Caco-2 (cell line): ENCODE measurements around the gene MT1B. TPM values are rescaled to one million over a fixed set of nuclear protein-coding genes. Genes with fewer than 3 reads are reported as not detected.

Experiments used
- BruUV-seq: library from RNA; stranded (reverse); fragments of 400-500 nt; replicated peaks from 2 replicates; lab custom pipeline; 2021; lab: Mats Ljungman, UMichigan
- CTCF ChIA-PET: fragments of 300-600 bp; sonication (Branson Sonifier 250); formaldehyde crosslinking; loops from one replicate; lab custom pipeline; 2022; ENCODE audit warnings: antibody characterized with exemption; lab: Charles Lee
- POLR2A ChIA-PET: fragments of 300-600 bp; sonication (Branson Sonifier 250); formaldehyde crosslinking; loops from one replicate; lab custom pipeline; 2022; ENCODE audit warnings: antibody characterized with exemption; lab: Charles Lee
- DNase-seq, 2 experiments: peaks; one replicate each; pipeline versions ENCODE4 v3.0.0 to v3.0.0-alpha.2; 2020 to 2022
- H3K27me3 ChIP-seq: replicated peaks from 2 replicates; pipeline ENCODE4 v1.6.0; 2011; ENCODE audit warnings: low read length; ENCODE audit not compliant: control insufficient read depth, insufficient read depth
- H3K36me3 ChIP-seq: 2 replicates; pipeline ENCODE4 v1.5.1; 2011; ENCODE audit warnings: low read length; ENCODE audit not compliant: control insufficient read depth, insufficient read depth
- H3K4me1 ChIP-seq: fragments of 250-450 bp; sonication (Bioruptor Pico); 2 replicates; pipeline ENCODE4 v1.5.1; 2020; ENCODE audit warnings: mild to moderate bottlenecking
- H3K4me3 ChIP-seq: 2 replicates; pipeline ENCODE4 v1.5.1; 2011; ENCODE audit warnings: low read depth, mild to moderate bottlenecking, control low read depth, low read length
- H3K9me3 ChIP-seq: fragments of 250-450 bp; sonication (Bioruptor Pico); 2 replicates; pipeline ENCODE4 v1.5.1; 2020; ENCODE audit warnings: mild to moderate bottlenecking, moderate library complexity
- H3K27ac Mint-ChIP-seq: one replicate; pipeline ENCODE4 v1.8.0; 2022; ENCODE audit warnings: mixed read lengths; ENCODE audit not compliant: unreplicated experiment
- H3K27me3 Mint-ChIP-seq: one replicate; pipeline ENCODE4 v1.8.0; 2022; ENCODE audit warnings: mixed read lengths; ENCODE audit not compliant: insufficient read depth, unreplicated experiment
- H3K36me3 Mint-ChIP-seq: one replicate; pipeline ENCODE4 v1.8.0; 2022; ENCODE audit warnings: mild to moderate bottlenecking, mixed read lengths; ENCODE audit not compliant: insufficient read depth, unreplicated experiment
- H3K4me1 Mint-ChIP-seq: one replicate; pipeline ENCODE4 v1.8.0; 2022; ENCODE audit warnings: low read depth, mixed read lengths; ENCODE audit not compliant: unreplicated experiment
- H3K4me3 Mint-ChIP-seq: one replicate; pipeline ENCODE4 v1.8.0; 2022; ENCODE audit warnings: mild to moderate bottlenecking, moderate library complexity, mixed read lengths; ENCODE audit not compliant: unreplicated experiment
- H3K9me3 Mint-ChIP-seq: one replicate; pipeline ENCODE4 v1.8.0; 2022; ENCODE audit warnings: mixed read lengths; ENCODE audit not compliant: unreplicated experiment
- CTCF ChIP-seq, 2 experiments: fragments of 200-600 bp in 1 of 2; IDR thresholded peaks; 1 replicate in 1 of 2; 2 replicates in 1 of 2; pipeline versions ENCODE4 v1.5.1 to v1.8.0; 2011 to 2022; ENCODE audit warnings: antibody characterized with exemption in 1 of 2, control low read depth in 1 of 2, inconsistent platforms in 1 of 2, low read depth in 1 of 2, low read length in 1 of 2, mild to moderate bottlenecking in 1 of 2, moderate library complexity in 1 of 2; ENCODE audit not compliant: insufficient read depth in 1 of 2, severe bottlenecking in 1 of 2, unreplicated experiment in 1 of 2
- intact Hi-C: fragments of 100-400 bp; cut with micrococcal nuclease; formaldehyde crosslinking; loops from one replicate; pipeline ENCODE4 v1.10.0; 2022; ENCODE audit not compliant: unreplicated experiment
- total RNA-seq: library from RNA; stranded (reverse); gene quantifications from 2 replicates; pipeline ENCODE4 v1.2.3, GENCODE V29; 2022

Gene MT1B
- total RNA-seq, 1 experiment from 2014 or later = not detected

- peaks cover 9% of the 10 kb centered on the region for H3K9me3 ChIP-seq
- Mint-ChIP-seq H3K36me3 (no peaks in the 10 kb centered on the region), H3K27ac (no peak overlapping the region), H3K9me3 (peaks cover 15% of the 10 kb centered on the region), H3K4me1 (peaks cover 4% of the 10 kb centered on the region), H3K27me3 (no peaks in the 10 kb centered on the region), H3K4me3 (no peak overlapping the region)
- no peaks in the 10 kb centered on the region for H3K27me3 ChIP-seq
- no TSS peak for BruUV-seq
- no peaks in the 10 kb centered on the region for H3K4me1 ChIP-seq
- CTCF ChIA-PET = interaction anchor here (0.6 to 3.1 kb wide), 31 partner anchors 16 to 393 kb away, joined by 3 to 95 read pairs (median 5); partner anchors contain the start of genes MT1A, MT1E, MT1F and MT1G
- TF ChIP-seq CTCF (IDR thresholded peaks at IDR 0.05; ENCODE audit: insufficient read depth in 1 of 2, low read depth in 1 of 2, low read length in 1 of 2, severe bottlenecking in 1 of 2, unreplicated experiment in 1 of 2) = no peak
- POLR2A ChIA-PET = interaction anchor here (1.0 to 1.2 kb wide), 2 partner anchors 28 to 98 kb away, joined by 3 read pairs; no protein-coding TSS in a partner anchor
- no peaks in the 10 kb centered on the region for H3K36me3 ChIP-seq
- intact Hi-C loops = loop anchor here (5.0 kb wide), 1 partner anchor 44 kb away; the partner anchor contains the start of gene MT1F
- DNase-seq = no peak
- H3K4me3 ChIP-seq = no peak overlapping the region
Observed at GRCh38 chr16:56701534-56701933, 49.8 kb downstream of the MT1B start.

Other genes with a start within 250 kb of the MT1B start
- 101 and 106 TPM in 2 replicates for gene AMFR, start 226.3 kb upstream of the MT1B start, total RNA-seq
- gene NUDT21, start 200.6 kb upstream of the MT1B start, total RNA-seq = 305 and 311 TPM in 2 replicates
- gene OGFOD1, start 200.3 kb upstream of the MT1B start, total RNA-seq = 75.5 and 79.0 TPM in 2 replicates
- gene BBS2, start 131.9 kb upstream of the MT1B start, total RNA-seq = 25.6 and 27.7 TPM in 2 replicates
- gene MT4, start 86.8 kb upstream of the MT1B start, total RNA-seq = not detected in 2 replicates
- gene MT3, start 62.4 kb upstream of the MT1B start, total RNA-seq = not detected in 2 replicates
- 4.3 and 10.5 TPM in 2 replicates for gene MT2A, start 43.3 kb upstream of the MT1B start, total RNA-seq
- gene MT1E, start 26.1 kb upstream of the MT1B start, total RNA-seq = 0.56 and 2.0 TPM in 2 replicates
- not detected in 2 replicates for gene MT1M, start 19.2 kb upstream of the MT1B start, total RNA-seq
- gene MT1A, start 13.2 kb upstream of the MT1B start, total RNA-seq = 2.0 and 2.5 TPM in 2 replicates
- gene MT1F, start 6.1 kb downstream of the MT1B start, total RNA-seq = 2.8 and 12.5 TPM in 2 replicates
- not detected in 2 replicates for gene MT1G, start 16.2 kb downstream of the MT1B start, total RNA-seq
- gene MT1H, start 17.9 kb downstream of the MT1B start, total RNA-seq = not detected in 2 replicates
- 4.4 and 18.3 TPM in 2 replicates for gene MT1X, start 30.6 kb downstream of the MT1B start, total RNA-seq
- gene NUP93, start 78.2 kb downstream of the MT1B start, total RNA-seq = 148 and 149 TPM in 2 replicates
- 0.67 and 0.73 TPM in 2 replicates for gene SLC12A3, start 213.3 kb downstream of the MT1B start, total RNA-seq